CD4-positive, alpha-beta T cell treated with Interleukin-4 for 4 hours (primary cell): ENCODE results near the gene TMEM260.
"Not testable (repeated sequence)": the region's sequence is repeated elsewhere in the genome, so short reads cannot be mapped to it uniquely, and the experiment has no call there.

Experiments
- DNase-seq: peaks from one replicate; pipeline ENCODE4 v3.0.0-alpha.2; 2020

TMEM260 gene

DNA sequence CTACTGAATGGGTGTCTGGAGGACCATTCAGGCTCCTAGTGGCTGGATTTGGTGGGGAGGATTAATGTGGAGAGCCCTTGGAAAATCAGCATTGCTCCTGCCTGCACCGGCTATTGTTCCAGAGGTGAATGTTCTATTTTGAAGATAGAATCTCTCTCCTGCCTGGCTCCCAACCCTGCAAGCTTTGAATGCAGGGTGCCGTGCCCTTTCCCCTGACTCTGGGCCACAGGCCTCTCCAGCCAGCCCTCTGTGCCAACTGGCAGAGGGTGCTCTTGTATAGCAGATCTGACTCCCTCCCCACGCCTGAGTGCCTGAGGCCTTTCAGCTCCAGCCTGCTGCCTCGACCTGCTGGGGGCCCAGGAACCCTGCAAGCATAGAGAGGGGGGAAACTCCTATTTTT lies 106.8 kb downstream of the TMEM260 start:
- no peak for DNase-seq

DNA sequence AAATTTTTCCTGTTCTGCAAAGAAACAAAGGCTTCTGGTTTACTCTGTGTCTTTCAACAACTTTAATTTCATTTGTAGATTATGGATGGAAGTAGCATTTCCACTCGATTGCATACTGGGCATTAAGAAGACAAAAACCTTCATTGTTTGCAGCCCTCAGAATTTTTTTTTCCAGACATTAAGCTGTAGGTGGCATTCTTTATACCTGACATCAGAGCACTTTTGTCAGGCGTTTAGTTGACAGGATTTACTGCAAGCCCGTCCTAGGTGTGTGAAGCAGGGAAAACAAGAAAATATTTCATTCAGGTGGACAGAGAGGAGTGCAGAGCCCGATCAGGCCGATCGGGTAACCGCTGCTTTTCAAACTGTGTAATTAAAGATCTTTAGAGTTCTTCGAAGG lies 107.5 kb downstream of the TMEM260 start:
- DNase-seq, result no peak

DNA sequence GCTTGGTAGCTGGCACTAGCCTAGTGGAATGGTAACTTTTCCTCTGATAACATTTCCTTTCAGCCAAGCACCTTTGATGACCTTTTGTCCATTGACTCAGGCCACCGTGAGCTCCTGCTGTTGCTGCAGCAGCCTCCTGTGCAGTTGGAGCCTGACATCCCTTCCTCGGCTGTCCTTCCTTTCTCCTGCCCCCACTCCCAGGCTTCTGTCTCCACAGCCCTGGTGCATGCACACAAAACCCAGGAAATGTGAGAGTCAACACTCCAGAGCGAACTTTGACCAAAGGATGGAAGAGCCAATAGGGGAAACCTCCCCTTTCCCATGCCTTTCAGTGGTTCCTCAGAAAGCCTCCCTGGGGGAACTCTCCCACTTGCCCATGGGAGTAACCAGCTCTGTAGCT lies 115.0 kb downstream of the TMEM260 start:
- no peak for DNase-seq

DNA sequence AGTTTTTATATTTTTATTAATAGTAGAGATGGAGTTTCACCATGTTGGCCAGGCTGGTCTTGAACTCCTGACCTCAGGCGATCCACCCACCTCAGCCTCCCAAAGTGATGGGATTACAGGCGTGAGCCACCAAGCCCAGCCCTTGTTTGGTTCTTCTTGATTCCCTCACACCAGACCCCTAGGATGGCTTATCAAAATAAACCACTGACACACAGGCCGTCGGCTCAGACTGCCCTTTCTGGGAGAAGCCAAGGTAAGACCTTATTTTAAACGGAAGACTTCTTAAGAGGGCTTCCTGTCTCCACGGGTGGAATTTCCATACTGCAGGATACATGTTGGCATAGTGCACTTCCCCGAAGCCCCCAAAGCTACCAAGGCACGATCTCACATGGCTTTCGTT lies 115.6 kb downstream of the TMEM260 start:
- not testable (repeated sequence) for DNase-seq
